Stimulated activated CD8-positive, alpha-beta memory T cell treated with anti-CD3 and anti-CD28 coated beads, Interleukin-12 subunit alpha, Interleukin-12 subunit beta, amount 100 ng/mL, for 1 hour (primary cell): ENCODE measurements around the gene IGHMBP2.
"Not testable (repeated sequence)": the region's sequence is repeated elsewhere in the genome, so short reads cannot be mapped to it uniquely, and the experiment has no call there.

ENCODE experiments used
- DNase-seq: peaks from one replicate; pipeline ENCODE4 v3.0.0-alpha.2; 2020; ENCODE audit warnings: low read depth

Gene IGHMBP2

GRCh38 chr11:68903288-68904247, at the start of gene IGHMBP2, which contains the start of gene MRPL21:
IGHMBP2 (plus strand) TSS chr11:68903891; CDS start chr11:68903953, 62 bp downstream.
MRPL21 (minus strand) TSS chr11:68903832; CDS start chr11:68903810, 22 bp downstream.
- DNase-seq: peak; percentile 79

- no peak for DNase-seq
Measured at GRCh38 chr11:68854273-68854958, 49.3 kb upstream of the IGHMBP2 start.

- DNase-seq: no peak
Measured at GRCh38 chr11:68855205-68855981, 48.3 kb upstream of the IGHMBP2 start.

- DNase-seq: not testable (repeated sequence)
Measured at GRCh38 chr11:68856425-68857030, 47.2 kb upstream of the IGHMBP2 start.

- DNase-seq: no peak
Measured at GRCh38 chr11:68857037-68857586, 46.6 kb upstream of the IGHMBP2 start.

- no peak for DNase-seq
Measured at GRCh38 chr11:68859123-68859522, 44.6 kb upstream of the IGHMBP2 start.

GRCh38 chr11:68862421-68862820, 41.3 kb upstream of the IGHMBP2 start:
- no peak for DNase-seq

GRCh38 chr11:68863553-68864265, 40.0 kb upstream of the IGHMBP2 start:
- no peak for DNase-seq

- no peak for DNase-seq
Measured at GRCh38 chr11:68865241-68865640, 38.5 kb upstream of the IGHMBP2 start.

- DNase-seq: no peak
Measured at GRCh38 chr11:68867066-68867465, 36.6 kb upstream of the IGHMBP2 start.

GRCh38 chr11:68868221-68868835, 35.4 kb upstream of the IGHMBP2 start:
- no peak for DNase-seq

- DNase-seq: no peak
Measured at GRCh38 chr11:68870470-68870869, 33.2 kb upstream of the IGHMBP2 start.

- no peak for DNase-seq
Measured at GRCh38 chr11:68872216-68873003, 31.3 kb upstream of the IGHMBP2 start.

GRCh38 chr11:68878022-68878421, 25.7 kb upstream of the IGHMBP2 start:
- DNase-seq: no peak

- DNase-seq: no peak
Measured at GRCh38 chr11:68880851-68881250, 22.8 kb upstream of the IGHMBP2 start.

- no peak for DNase-seq
Measured at GRCh38 chr11:68881320-68881719, 22.4 kb upstream of the IGHMBP2 start.

- DNase-seq: no peak
Measured at GRCh38 chr11:68882391-68882790, 21.3 kb upstream of the IGHMBP2 start.

- not testable (repeated sequence) for DNase-seq
Measured at GRCh38 chr11:68884827-68885226, 18.9 kb upstream of the IGHMBP2 start.

GRCh38 chr11:68889948-68890446, 13.7 kb upstream of the IGHMBP2 start:
- DNase-seq: no peak
